HG03439 (cell line): Measurements from ENCODE around the gene TMEM120B.
"Not testable (repeated sequence)": the region's sequence is repeated elsewhere in the genome, so short reads cannot be mapped to it uniquely, and the experiment has no call there.

Experiments
- ATAC-seq: cut with Tn5 transposase; IDR thresholded peaks from one replicate; pipeline ENCODE4 v1.9.1; 2021; ENCODE audit warnings: mild to moderate bottlenecking, moderate library complexity; ENCODE audit not compliant: unreplicated experiment

TMEM120B gene

DNA sequence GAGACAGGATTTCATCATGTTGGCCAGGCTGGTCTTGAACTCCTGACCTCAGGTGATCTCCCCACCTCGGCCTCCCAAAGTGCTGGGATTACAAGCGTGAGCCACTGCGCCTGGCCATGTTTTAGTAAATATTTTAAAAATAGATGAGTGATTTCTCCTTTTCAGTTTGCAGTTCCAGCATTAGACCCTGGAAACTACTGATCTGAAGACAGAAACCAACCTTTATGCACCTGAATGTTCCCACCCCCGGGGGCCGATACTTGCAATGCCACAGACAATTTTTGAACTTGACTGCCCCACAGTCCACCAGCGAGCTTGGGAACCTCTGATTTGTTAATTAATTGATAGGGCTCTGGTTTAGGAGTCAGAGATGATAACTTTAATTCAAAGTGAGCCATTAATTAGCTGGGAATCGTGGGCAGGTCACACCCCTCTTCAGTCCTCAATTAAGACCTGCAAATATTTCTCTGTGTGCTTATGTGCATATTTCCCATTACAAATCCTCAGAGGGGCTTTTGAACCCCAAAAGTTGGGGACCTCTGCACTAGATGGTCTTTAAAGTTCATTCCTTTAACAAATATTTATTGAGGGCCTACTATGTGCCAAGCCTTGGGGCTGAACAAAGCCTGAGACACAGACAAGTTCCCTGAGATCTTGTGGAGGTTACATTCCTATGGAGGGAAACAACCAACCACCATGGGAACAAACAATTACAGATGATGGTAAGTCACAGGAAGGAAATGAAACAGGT, 4.1 kb upstream of the TMEM120B start:
- ATAC-seq, result no peak

DNA sequence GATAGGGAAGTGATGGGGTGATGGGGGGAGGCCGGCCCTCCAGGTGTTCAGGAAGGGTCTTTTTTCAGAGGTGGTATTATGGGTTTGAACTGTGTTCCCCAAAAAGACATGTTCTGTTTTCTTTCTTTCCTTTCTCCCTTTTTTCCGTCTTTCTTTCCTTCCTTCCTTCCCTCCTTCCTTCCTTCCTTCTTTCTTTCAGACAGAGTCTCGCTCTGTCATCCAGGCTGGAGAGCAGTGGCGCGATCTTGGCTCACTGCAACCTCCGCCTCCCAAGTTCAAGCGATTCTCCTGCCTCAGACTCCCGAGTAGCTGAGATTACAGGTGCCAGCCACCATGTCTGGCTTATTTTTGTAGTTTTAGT, 3.5 kb upstream of the TMEM120B start:
- ATAC-seq, result not testable (repeated sequence)

DNA sequence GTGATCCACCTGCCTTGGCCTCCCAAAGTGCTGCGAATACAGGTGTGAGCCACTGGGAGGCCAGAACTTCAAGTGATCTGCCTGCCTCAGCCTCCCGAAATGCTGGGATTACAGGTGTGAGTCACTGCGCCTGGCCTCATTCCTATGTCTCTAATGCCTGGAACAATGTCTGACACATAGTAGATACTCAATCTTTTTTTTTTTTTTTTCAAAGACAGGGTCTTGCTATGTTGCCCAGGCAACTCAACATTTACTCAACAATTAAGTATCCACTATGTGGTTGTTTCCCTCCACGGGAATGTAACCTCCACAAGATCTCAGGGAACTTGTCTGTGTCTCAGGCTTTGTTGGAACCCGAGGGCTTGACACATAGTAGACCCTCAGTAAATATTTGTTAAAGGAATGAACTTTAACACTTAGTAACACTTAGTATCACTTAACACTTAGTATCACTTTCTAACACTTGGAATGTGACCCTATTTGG, 3.0 kb upstream of the TMEM120B start:
- no peak for ATAC-seq

DNA sequence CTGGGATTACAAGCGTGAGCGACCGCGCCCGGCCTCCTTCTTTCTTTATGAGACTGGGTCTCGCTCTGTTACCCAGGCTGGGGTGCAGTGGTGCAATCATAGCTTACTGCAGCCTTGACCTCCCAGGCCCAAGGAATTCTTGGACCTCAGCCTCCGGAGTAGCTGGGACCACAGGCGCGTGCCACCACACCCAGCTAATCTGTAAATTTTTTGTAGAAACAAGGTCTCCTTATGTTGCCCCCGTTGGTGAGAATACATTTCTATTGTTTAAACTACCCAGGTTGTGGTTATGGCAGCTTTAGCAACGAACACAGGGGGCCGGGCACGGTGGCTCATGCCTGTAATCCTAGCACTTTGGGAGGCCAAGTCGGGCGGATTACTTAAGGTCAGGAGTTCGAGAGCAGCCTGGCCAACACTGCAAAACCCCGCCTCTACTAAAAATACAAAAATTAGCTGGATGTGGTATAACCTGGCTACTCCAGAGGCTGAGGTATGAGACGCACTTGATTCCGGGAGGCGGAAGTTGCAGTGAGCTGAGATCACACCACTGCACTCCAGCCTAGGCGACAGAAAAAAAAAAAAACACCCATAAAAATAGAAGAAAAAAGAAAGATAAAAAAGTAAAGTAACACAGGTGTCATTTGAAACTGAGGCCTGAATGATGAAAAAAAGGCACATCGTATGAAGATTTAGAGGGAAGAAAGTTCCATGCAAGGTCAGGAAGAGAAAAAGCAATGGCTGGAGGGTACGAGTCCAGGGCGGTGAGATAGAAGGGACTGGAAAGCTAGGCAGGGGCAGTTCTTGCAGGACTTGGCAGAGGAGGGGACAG, 977 bp upstream of the TMEM120B start:
- ATAC-seq, result no peak

DNA sequence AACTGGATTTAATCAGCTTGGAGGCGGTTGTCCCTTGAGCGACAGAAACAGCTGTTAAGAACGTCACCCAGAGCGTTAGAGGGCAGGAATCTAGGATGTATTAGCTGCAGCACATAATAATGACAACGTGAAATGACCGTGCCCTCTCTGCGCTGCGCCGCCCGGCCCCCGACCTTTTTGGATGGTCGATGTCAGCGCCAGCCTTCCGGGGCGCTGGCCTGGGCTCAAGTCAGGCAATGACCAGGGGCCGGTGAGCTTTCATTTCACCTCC, 427 bp upstream of the TMEM120B start:
- ATAC-seq, result peak; percentile 40

DNA sequence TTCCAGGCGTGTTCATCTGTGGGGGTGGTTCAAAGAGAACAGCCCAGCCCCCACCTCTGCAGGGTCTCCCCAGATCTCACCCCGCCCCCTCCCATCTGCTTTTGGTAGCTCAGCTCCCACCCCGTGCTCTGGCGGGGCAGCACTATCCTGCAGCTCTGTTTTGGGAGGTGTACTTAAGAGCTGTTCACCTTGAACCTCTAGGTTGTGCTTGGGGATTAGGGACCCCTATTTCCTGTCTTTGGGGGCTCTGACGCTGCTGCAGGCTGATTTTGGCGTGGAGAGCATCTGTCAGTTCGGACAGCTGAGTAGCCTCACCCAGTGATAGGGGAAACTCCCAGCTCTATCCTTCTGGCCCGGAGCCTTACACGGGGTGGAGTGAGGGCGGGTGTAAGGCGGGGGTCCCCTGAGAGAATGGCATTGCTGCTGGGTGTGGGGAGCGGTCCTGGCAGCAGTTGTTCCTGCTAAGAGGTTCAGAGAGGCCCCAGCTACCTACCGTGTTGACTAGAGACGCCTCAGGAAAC, 765 bp downstream of the TMEM120B start:
- ATAC-seq, result no peak

DNA sequence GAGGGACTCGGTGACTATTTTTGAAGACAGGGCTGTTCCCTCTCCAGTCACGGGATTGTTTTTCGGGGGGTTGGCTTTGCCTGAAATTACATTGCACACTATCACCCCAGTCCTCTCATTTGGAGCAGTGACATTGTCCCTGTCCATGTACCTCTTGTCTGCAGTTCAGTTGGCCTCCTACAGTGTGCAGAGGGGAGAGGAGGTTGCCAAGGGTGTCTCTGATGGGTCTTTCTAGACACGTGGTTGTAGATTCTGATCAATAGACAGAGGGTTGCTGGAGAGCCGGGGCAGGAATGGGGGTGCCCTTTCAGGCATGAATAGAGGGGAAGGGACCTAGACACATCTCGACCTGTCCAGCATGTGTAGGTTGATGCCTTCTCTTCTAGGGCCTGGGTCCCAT, 1.2 kb downstream of the TMEM120B start:
- ATAC-seq, result no peak

DNA sequence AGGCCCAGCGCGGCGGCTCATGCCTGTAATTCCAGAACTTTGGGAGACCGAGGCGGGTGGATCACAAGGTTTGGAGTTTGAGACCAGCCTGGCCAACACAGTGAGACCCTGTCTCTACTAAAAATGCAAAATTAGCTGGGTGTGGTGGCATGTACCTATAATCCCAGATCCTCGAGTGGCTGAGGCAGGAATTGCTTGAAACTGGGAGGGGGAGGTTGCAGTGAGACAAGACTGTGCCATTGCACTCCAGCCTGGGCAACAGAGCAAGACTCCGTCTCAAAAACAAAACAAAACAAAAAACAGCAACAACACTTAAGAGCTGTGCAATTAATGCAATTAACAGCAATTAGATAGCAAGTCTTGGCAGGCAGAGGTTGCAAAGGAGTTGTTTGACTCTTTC, 2.5 kb downstream of the TMEM120B start:
- ATAC-seq, result not testable (repeated sequence)

DNA sequence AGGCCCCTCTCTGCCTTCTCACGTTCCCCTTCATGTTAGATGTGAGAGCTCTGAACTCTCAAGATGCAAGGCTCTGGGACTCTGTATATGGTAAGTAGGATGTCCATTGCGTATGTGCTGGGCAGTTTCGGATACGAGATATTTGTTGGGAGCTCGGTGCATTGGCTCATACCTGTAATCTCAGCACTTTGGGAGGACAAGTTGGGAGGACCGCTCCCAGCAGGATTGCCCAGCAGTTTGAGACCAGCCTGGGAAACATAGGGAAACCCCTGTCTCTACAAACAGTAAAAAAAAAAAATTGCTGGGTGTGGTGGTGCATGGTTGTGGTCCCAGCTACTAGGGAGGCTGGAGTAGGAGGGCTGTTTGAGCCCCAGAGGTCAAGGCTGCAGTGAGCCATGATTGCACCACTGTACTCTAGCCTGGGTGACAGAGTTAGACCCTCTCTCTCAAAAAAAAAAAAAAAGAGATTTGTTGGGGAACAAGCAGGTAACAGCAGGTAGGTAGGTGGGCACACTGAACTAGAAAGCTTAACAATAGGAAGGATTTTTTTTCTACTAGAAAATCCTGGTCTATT, 3.4 kb downstream of the TMEM120B start:
- no peak for ATAC-seq

DNA sequence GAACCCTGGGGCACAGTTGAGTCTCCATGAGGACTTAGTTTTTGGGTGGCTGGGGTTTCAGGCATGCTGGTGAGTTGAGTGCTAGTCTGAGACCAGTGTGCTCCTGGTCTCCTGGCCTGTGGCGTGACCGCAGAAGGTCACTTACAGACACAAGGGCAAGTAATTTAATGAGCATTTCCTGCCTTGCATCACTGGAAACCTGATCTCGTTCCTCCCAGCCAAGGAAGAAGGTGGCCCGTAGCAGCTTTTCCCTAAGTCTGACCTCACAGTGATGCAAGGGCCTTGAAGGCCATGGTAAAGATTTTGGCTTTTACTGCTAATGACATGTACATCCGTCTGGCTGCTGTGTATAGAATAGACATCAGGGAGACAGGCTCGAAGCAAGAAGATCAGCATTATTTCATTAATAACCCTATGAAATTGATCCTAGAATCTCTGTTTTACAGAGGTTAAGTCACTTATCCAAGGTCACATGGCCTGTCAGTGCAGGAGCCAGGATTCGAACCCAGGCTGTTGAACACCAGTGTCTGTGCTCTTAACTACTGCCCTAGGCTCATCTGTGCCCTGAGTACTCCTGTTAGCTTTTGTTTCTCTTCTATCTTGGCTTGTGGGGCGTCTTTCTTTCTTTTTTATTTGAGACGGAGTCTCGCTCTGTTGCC, 4.6 kb downstream of the TMEM120B start:
- ATAC-seq, result no peak

DNA sequence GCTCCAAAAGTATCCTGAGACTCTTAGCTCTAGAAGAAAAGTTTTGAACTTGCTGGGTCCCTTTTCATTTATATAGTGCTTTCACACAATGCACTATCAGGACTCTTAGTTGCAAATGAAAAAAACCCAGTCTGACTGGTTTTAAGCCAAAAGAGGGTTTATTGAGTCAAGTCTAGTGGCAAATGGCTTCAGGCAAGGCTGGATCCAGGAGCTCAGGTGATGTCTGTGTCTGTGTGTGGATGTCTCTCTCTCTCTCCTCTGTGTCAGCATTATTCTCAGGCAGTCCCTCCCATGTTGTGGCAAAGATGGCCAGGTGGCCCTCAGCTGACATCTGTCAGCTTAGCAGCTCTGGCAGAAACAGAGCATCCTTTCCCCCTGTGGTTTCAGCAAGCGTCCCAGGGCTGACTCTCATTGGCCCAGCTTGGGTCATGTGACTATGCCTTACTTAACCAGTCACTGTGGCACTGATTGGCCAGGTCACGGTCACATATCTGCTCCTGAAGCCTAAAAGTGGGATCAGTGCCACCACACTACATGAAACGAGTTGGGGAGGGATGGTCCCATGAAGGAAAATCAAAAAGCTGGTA, 6.2 kb downstream of the TMEM120B start:
- no peak for ATAC-seq

DNA sequence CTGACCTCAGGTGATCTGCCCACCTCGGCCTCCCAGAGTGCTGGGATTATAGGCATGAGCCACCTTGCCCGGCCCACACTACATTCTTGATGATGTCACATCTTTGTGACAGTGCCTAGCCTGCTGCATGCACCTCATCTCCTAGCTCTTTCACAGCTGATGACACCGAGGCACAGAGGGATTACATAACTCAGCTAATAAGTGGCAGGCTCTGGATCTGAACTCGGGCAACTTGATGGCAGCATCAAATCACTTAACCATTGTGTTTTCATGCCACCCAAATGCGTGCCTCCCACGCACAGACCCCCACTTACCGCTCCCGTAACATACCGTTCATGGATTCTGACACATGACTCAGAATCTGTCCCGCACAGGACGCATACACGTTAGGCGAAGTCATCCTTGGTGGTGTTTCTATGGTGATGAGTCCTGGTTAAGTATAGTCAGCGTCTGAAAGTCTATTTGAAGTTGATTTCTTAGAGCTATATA, 7.4 kb downstream of the TMEM120B start:
- ATAC-seq, result no peak

DNA sequence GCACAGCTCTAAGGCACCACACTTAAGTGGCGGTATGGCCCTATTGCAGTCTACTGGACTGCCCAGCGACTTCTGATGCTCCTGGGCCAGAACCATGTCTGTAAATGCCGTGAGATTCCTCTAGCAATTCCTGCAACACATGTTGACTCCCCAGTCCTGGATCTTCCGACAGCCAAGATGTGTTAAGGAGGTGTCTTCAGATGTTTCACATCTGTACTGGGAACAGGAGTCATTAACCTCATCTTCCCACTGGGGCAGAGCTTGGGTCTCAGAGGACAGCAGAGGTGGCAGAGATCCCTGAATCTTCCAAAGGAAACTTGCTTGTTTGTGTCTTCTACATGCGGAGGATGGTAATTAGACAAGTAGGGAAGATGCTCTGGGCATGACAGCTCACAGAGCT, 8.2 kb downstream of the TMEM120B start:
- no peak for ATAC-seq

DNA sequence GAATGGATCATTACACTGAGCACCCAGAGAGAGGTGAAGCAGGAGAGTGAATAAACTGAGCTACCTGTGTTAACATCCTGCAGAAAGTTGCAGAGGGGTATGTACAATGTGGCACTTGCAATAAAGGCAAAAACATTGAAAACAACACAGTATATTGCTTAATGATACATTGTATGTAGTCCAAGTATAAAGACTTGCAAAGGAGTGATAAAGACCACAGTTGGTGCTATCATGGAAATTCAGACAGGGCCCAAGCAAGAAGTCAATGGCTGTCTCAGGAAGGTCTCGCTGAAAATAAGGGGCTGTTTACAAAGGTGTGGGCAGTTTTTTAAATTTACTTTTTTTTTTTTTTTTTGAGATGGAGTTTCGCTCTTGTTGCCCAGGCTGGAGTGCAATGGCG, 10.0 kb downstream of the TMEM120B start:
- ATAC-seq, result no peak

DNA sequence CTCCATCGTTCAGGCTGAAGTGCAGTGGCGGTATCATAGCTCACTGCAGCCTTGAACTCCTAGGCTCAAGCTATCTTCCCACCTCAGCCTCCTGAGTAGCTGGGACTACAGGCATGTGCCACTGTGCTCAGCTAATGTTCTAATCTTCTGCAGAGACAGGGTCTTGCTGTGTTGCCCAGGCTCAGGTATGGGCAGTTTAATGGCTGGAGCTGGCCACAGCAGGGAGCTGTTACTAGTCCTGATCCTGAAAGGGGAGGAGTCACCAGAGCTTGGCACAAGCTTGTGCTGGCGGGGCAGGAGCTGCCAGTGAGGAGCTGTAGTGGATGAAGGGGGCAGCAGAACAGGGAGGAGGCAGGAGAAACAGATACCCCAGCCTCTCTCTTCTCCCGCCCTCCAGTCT, 10.6 kb downstream of the TMEM120B start:
- no peak for ATAC-seq

DNA sequence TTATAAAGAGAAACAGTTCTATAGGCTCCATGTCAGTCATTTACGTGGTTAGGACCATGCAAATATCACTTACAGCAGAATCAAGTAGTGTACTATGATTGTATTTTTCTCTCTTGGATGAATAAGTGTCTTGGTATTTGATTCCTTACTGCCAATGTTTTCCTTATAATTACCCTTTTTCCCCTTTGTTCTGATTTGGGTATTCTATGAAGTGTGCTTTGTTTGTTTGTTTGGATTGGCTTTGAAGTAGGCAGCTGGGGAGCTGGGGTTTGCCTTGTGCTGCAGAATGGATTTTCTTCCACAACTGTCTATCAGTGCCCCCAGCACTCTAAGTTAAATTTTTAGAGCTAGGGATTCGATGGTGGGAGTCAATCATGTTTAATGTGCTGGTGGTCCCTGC, 12.4 kb downstream of the TMEM120B start:
- no peak for ATAC-seq

DNA sequence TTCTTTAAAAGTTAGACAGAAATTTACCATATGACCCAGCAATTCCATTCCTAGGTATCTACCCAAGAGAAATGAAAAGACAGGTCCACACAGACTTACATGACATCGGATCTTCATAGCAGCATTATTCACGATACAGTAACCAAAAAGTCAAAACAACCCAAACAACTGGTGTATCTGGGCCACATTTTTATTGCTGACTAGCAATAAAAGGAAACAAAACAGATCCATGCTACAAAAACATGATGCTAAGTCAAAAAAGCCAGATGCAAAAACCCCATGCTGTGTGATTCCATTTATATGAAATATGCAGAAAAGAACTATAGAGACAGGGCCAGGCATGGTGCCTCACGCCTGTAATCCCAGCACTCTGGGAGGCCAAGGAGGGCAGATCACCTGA, 12.9 kb downstream of the TMEM120B start:
- no peak for ATAC-seq

DNA sequence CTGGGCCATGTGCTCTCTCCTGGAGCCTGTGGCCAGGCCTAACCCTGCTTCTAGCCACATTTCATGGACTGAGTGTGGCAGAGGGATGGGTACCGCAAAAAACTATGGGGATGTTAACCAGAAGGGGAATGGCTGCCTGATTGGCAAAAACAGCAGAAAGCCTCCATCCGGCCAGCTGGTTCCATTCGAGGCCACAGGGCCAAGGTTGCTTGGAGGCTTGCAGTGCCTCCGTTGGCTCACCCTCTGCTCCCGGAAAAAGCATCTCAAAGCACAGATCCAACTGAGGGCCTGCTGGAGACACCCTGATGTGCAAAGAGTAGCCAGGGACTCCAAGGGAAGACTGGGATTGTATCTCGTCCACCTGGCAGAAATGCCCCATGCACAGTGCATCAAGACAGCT, 16.5 kb downstream of the TMEM120B start:
- ATAC-seq, result no peak

DNA sequence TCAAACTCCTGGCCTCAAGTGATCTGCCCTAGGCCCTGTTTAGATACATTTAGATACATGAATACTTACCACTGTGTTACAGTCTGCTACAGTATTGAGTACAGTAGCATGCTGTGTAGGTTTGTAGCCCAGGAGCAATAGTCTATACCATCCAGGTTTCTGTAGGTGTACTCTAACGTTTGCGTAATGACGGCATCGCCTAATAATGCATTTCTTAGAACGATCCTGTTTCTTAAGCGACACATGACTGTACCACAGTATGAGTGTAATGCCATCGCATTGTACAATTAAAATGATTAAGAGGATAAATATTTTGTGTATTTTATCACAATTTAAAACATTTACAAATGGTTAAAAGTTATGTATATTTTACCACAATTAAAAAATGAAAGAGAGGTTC, 18.9 kb downstream of the TMEM120B start:
- no peak for ATAC-seq

DNA sequence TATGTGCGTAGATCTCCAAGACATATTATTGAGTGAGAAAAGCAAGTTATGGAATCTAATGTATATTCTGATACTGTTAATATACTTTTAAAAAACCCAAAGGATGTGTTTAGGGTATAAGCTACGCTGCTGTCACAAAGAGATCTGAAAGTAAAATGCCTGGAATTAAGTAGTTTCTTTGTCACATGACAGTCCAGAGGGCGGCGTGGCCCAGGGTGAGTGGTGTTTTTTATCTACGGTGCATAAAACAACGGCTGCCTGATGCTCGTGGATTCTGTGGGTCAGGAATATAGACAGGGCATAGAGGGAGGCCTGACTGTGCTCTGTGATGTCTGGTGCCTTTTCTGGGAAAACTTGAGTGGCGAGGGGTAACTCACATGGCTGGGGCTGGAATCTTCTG, 21.3 kb downstream of the TMEM120B start:
- ATAC-seq, result no peak

DNA sequence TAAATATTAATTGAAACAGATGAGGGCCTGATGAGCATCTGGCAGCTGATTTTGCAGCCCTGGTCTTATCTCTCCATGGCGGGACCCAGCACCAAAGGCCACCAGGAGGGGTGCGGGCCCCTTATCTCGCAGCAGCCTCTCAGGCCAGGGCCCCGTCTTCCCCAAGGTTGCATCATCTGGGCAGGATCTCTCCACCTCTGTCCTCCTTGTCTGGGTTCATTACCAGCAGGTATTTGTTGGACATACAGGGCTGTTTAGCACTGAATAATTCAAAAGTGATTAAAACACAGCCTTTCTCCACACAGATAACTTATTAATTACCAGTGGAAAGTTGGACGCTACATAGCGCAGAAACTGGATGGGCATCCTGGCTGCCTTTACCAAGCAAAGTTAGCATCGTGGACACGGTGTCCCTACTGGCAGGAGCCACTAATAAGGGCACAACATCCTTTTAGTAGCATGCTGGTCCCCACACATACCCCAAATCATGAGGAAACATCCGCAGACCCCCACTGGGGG, 25.8 kb downstream of the TMEM120B start:
- ATAC-seq, result no peak
